Upper lobe of left lung (tissue), 6 donors: ENCODE results near the gene ME3. TPM values are rescaled to one million over a fixed set of nuclear protein-coding genes. Genes with fewer than 3 reads are reported as not detected.

ENCODE experiments used
- ATAC-seq, 2 donors: fragments of 200-7000 bp; cut with Tn5 transposase; one replicate each; pipeline ENCODE4 v1.9.1; 2022; ENCODE audit warnings: mild to moderate bottlenecking in 2 of 2, moderate library complexity in 2 of 2; ENCODE audit not compliant: low FRiP score in 2 of 2
- DNase-seq, 2 donors: peaks; one replicate each; pipeline ENCODE4 v3.0.0-alpha.2; 2019 to 2020
- H3K27ac ChIP-seq, 4 donors: fragments of 200-600 bp; sonication (generic); one replicate each; pipeline ENCODE4 v1.5.1; 2016 to 2019
- H3K27me3 ChIP-seq, 4 donors: fragments of 200-600 bp; sonication (generic); one replicate each; pipeline ENCODE4 v1.5.1; 2017 to 2019
- H3K36me3 ChIP-seq, 4 donors: fragments of 200-600 bp; sonication (generic); one replicate each; pipeline ENCODE4 v1.5.1; 2016 to 2019
- H3K4me1 ChIP-seq, 4 donors: fragments of 200-600 bp; sonication (generic); one replicate each; pipeline ENCODE4 v1.5.1; 2018 to 2019
- H3K4me3 ChIP-seq, 4 donors: fragments of 200-600 bp; sonication (generic); one replicate each; pipeline ENCODE4 v1.5.1; 2017 to 2019; ENCODE audit warnings: mild to moderate bottlenecking in 2 of 4, moderate library complexity in 1 of 4
- H3K9me3 ChIP-seq, 4 donors: fragments of 200-600 bp; sonication (generic); one replicate each; pipeline ENCODE4 v1.5.1; 2018 to 2019
- EP300 ChIP-seq, 4 donors: sonication (generic); formaldehyde crosslinking; IDR thresholded peaks; one replicate each; pipeline ENCODE4 v1.5.1; 2017; ENCODE audit warnings: antibody characterized with exemption in 4 of 4, control low read depth in 2 of 4
- POLR2A ChIP-seq, 4 donors: fragments of 450-650 bp; IDR thresholded peaks; one replicate each; pipeline ENCODE4 v1.5.1; 2016 to 2017; ENCODE audit warnings: antibody characterized with exemption in 4 of 4, mild to moderate bottlenecking in 2 of 4
- POLR2AphosphoS5 ChIP-seq, 2 donors: sonication (generic); formaldehyde crosslinking; IDR thresholded peaks; one replicate each; pipeline ENCODE4 v1.5.1; 2017; ENCODE audit warnings: antibody characterized with exemption in 2 of 2
- WGBS, 2 donors: methylation state at CpG; one replicate each; pipeline ENCODE4 v1.1.5; 2017 to 2018; 5-methylcytosine and 5-hydroxymethylcytosine counted together
- total RNA-seq, 6 donors: library from RNA; depleted of rRNA in 4 of 6; stranded (reverse); fragments of >200 nt in 4 of 6; gene quantifications; one replicate each; pipeline versions ENCODE4 v1.1.0 to v1.2.1, GENCODE V29; 2016 to 2021
- TF ChIP-seq, protein P1 (sequence below), 6 experiments: fragments of 450-650 bp in 4 of 6; fragments of 200-600 bp in 2 of 6; sonication (generic) in 2 of 6; IDR thresholded peaks; one replicate each; pipeline ENCODE4 v1.5.1; 2016 to 2019; ENCODE audit warnings: antibody characterized with exemption in 6 of 6
- donor health status: DM: no; HTN: no; CAD: no; lungs with moderate emphysema.
- donor health status: DM: no; HTN: yes; CAD: no; lungs with severe emphysema.

Gene ME3
- total RNA-seq, 6 donors from 2014 or later = 19.5 to 56.6 (median 34.7) TPM

DNA sequence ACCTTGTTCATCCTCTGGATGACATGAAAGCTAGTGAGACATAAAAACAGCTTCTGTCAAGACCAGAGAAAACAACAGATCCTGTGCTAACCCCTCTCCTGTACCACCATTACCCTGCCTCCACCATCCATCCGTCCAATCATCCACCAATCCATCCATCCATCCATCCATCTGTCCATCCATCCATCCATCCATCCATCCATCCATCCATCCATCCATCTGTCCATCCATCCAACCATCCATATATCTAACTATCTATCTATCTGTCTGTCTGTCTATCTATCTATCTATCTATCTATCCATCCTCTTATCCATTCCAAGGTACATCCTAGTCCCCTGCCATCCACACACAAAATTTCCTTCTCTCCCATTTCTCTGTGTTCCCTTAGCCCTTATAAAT, 46.6 kb upstream of the ME3 start:
- no peaks in the 10 kb centered on the region for H3K4me1 ChIP-seq
- DNase-seq (no peak), ATAC-seq (no peak)
- TF ChIP-seq, protein P1, sequence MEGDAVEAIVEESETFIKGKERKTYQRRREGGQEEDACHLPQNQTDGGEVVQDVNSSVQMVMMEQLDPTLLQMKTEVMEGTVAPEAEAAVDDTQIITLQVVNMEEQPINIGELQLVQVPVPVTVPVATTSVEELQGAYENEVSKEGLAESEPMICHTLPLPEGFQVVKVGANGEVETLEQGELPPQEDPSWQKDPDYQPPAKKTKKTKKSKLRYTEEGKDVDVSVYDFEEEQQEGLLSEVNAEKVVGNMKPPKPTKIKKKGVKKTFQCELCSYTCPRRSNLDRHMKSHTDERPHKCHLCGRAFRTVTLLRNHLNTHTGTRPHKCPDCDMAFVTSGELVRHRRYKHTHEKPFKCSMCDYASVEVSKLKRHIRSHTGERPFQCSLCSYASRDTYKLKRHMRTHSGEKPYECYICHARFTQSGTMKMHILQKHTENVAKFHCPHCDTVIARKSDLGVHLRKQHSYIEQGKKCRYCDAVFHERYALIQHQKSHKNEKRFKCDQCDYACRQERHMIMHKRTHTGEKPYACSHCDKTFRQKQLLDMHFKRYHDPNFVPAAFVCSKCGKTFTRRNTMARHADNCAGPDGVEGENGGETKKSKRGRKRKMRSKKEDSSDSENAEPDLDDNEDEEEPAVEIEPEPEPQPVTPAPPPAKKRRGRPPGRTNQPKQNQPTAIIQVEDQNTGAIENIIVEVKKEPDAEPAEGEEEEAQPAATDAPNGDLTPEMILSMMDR (IDR thresholded peaks at IDR 0.05) = no peak
- TF ChIP-seq EP300 (IDR thresholded peaks at IDR 0.05) = no peak
- no peak for TF ChIP-seq POLR2AphosphoS5 (IDR thresholded peaks at IDR 0.05)
- no peak for TF ChIP-seq POLR2A (IDR thresholded peaks at IDR 0.05)
- H3K27me3 ChIP-seq = no peaks in the 10 kb centered on the region
- no peaks in the 10 kb centered on the region for H3K36me3 ChIP-seq
- H3K4me3 ChIP-seq = no peak overlapping the region
- peaks cover 0 to 9% (median 4%) of the 10 kb centered on the region in 4 donors for H3K9me3 ChIP-seq
- no peak overlapping the region for H3K27ac ChIP-seq
- WGBS, 2 donors = 87 to 92% methylated on average over 1 of the region's 1 CpG

DNA sequence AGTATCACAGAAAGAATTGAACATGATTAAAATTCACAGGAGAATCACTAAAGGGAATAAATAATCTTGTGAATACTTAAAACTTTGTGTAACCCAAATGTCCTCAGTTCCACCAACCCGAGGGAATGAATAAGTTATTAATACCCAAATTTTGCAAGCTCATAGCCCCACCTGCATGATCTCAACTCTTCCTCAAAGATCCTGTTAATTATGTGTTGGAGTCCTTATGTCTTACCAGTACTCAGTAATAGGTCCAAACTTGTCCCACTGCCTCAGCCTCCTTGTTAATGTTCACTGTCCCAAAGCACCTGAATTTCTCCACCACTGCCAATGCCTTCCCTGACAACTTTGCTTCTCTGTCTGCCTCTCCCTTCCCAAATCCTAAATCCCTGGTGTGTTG, 46.1 kb upstream of the ME3 start:
- no peak overlapping the region for H3K4me3 ChIP-seq
- ATAC-seq (no peak), DNase-seq (no peak)
- 75 to 90% methylated on average over 1 of the region's 1 CpG for WGBS, 2 donors
- H3K27me3 ChIP-seq = no peaks in the 10 kb centered on the region
- H3K4me1 ChIP-seq = no peaks in the 10 kb centered on the region
- peaks cover 0 to 8% (median 4%) of the 10 kb centered on the region in 4 donors for H3K9me3 ChIP-seq
- H3K27ac ChIP-seq = no peak overlapping the region
- no peaks in the 10 kb centered on the region for H3K36me3 ChIP-seq
- no peak for TF ChIP-seq POLR2AphosphoS5 (IDR thresholded peaks at IDR 0.05)
- TF ChIP-seq POLR2A (IDR thresholded peaks at IDR 0.05) = no peak
- TF ChIP-seq, protein P1 (IDR thresholded peaks at IDR 0.05) = no peak
- no peak for TF ChIP-seq EP300 (IDR thresholded peaks at IDR 0.05)

DNA sequence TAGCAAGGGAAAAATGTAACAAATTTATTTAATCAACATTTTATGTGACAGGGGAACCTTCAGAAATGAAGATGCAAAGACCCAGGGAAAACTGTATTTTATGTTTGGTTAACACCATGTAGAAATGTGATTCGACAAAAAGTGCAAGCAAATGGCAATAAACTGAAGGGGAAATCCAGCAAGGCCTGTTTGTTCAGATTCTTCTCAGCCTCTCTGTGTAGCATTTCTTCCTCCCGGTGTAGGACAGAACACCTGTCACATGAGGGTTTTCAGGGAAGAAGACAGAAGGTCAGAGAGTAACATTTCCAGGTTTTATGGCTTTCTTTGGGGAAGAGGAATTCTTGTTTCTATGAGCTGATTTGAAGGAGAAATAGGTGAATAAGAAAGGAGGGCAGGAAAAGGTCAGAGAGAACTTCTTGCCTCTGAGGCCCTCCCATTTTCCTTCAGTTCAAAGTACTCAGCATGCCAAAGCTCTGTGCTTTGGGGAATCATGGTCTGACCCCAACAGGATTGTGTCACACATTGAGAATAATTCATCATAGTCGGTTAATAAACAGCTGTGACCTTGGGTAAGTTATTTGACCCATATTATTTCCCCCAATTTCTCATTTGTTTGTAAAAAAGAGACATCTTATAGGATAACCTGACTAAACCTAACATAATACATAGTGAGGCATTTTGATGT, 45.5 kb upstream of the ME3 start:
- Histone ChIP-seq H3K36me3 (no peaks in the 10 kb centered on the region), H3K4me3 (no peak overlapping the region), H3K4me1 (no peaks in the 10 kb centered on the region), H3K27me3 (no peaks in the 10 kb centered on the region), H3K27ac (no peak overlapping the region), H3K9me3 (peaks cover 0 to 7% (median 1%) of the 10 kb centered on the region in 4 donors)
- TF ChIP-seq POLR2AphosphoS5 (IDR thresholded peaks at IDR 0.05) (no peak), POLR2A (IDR thresholded peaks at IDR 0.05) (no peak), EP300 (IDR thresholded peaks at IDR 0.05) (no peak)
- TF ChIP-seq, protein P1 (IDR thresholded peaks at IDR 0.05) = no peak
- no peak for ATAC-seq
- no peak for DNase-seq
- 59 to 68% methylated on average over 3 of the region's 3 CpGs for WGBS, 2 donors

DNA sequence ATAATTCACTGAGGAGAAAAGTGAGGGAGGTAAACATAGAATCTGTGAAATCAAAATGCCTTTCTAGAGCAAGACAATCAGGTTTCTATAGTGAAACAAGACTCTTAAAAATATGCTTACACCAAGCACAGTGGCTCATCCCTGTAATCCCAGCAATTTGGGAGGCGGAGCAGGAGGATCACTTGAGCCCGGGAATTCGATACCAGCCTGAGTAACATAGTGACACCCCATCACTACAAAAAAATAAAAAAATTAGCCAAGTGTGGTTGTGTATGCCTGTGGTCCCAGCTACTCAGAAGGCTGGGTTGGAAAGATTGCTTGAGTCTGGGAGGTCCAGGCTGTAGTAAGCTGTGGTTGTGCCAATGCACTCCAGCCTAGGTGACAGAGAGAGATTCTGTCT, 43.2 kb upstream of the ME3 start:
- WGBS, 2 donors = 88 to 91% methylated on average over 3 of the region's 3 CpGs
- Histone ChIP-seq H3K4me1 (no peaks in the 10 kb centered on the region), H3K27ac (no peak overlapping the region), H3K4me3 (no peak overlapping the region), H3K27me3 (no peaks in the 10 kb centered on the region), H3K9me3 (no peaks in the 10 kb centered on the region), H3K36me3 (no peaks in the 10 kb centered on the region)
- TF ChIP-seq, protein P1 (IDR thresholded peaks at IDR 0.05) = no peak
- no peak for TF ChIP-seq POLR2AphosphoS5 (IDR thresholded peaks at IDR 0.05)
- no peak for TF ChIP-seq EP300 (IDR thresholded peaks at IDR 0.05)
- TF ChIP-seq POLR2A (IDR thresholded peaks at IDR 0.05) = no peak
- DNase-seq (no peak), ATAC-seq (no peak)

DNA sequence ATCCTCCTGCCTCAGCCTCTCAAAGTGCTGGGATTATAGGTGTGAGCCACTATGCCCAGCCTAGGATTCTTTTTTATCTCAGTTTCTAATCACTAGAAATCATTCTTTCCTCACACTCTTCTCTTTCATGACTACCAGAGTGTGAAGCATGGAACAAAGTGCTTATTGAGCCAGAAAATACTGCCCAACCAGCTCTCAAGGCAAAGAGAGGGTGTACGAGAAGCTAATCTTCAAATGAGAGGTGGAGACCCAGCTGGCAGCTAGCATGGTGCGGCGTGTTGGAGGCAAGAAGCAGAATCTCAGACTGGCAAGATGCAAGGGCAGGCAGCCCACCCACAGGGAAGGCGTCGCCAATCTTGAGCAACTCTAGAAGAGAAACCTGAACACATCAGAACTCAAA, 41.1 kb upstream of the ME3 start:
- no peaks in the 10 kb centered on the region for H3K27me3 ChIP-seq
- WGBS, 2 donors = 93 to 96% methylated on average over 5 of the region's 5 CpGs
- no peak overlapping the region for H3K4me3 ChIP-seq
- ATAC-seq = no peak
- no peaks in the 10 kb centered on the region for H3K36me3 ChIP-seq
- H3K9me3 ChIP-seq = no peaks in the 10 kb centered on the region
- no peak overlapping the region for H3K27ac ChIP-seq
- TF ChIP-seq EP300 (IDR thresholded peaks at IDR 0.05) (no peak), POLR2A (IDR thresholded peaks at IDR 0.05) (no peak), POLR2AphosphoS5 (IDR thresholded peaks at IDR 0.05) (no peak)
- TF ChIP-seq, protein P1 (IDR thresholded peaks at IDR 0.05) = no peak
- no peaks in the 10 kb centered on the region for H3K4me1 ChIP-seq
- DNase-seq = no peak
